Osteoblast (primary cell): ENCODE data around the gene TROAP. TPM values are rescaled to one million over a fixed set of nuclear protein-coding genes. Genes with fewer than 3 reads are reported as not detected.
"Not testable (repeated sequence)": the region's sequence is repeated elsewhere in the genome, so short reads cannot be mapped to it uniquely, and the experiment has no call there.

Source experiments
- DNase-seq: peaks from one replicate; pipeline ENCODE4 v3.0.0; 2011; ENCODE audit warnings: low spot score, mixed read lengths; ENCODE audit not compliant: insufficient read length; ENCODE audit errors: missing footprints
- H2AFZ ChIP-seq: 2 replicates; pipeline ENCODE4 v1.6.0; 2011; ENCODE audit warnings: mild to moderate bottlenecking, low read length
- H3K27ac ChIP-seq: 2 replicates; pipeline ENCODE4 v1.5.1; 2011; ENCODE audit warnings: mild to moderate bottlenecking, low read depth, low read length, moderate library complexity
- H3K27me3 ChIP-seq: 2 replicates; pipeline ENCODE4 v1.6.0; 2012; ENCODE audit warnings: mild to moderate bottlenecking, control low read depth, inconsistent platforms, low read length, moderate library complexity; ENCODE audit not compliant: insufficient read depth
- H3K36me3 ChIP-seq: 2 replicates; pipeline ENCODE4 v1.5.1; 2011; ENCODE audit warnings: mild to moderate bottlenecking, low read length, control low read depth, moderate library complexity; ENCODE audit not compliant: insufficient read depth
- H3K4me1 ChIP-seq: 2 replicates; pipeline ENCODE4 v1.5.1; 2011; ENCODE audit warnings: mild to moderate bottlenecking, low read length, control low read depth, moderate library complexity; ENCODE audit not compliant: insufficient read depth
- H3K4me2 ChIP-seq: 2 replicates; pipeline ENCODE4 v1.6.0; 2011; ENCODE audit warnings: mild to moderate bottlenecking, low read length; ENCODE audit not compliant: insufficient read depth
- H3K4me3 ChIP-seq: fragments of 200-600 bp; sonication (generic); 3 replicates; pipeline ENCODE4 v1.5.1; 2012; ENCODE audit warnings: mild to moderate bottlenecking, low read length, inconsistent platforms; ENCODE audit not compliant: insufficient read depth
- H3K79me2 ChIP-seq: 2 replicates; pipeline ENCODE4 v1.6.0; 2012; ENCODE audit warnings: mild to moderate bottlenecking, low read length, control low read depth, inconsistent platforms; ENCODE audit not compliant: insufficient read depth
- H3K9me3 ChIP-seq: 2 replicates; pipeline ENCODE4 v1.5.1; 2011; ENCODE audit warnings: low read depth, low read length, control low read depth
- H4K20me1 ChIP-seq: 2 replicates; pipeline ENCODE4 v1.6.0; 2012; ENCODE audit warnings: mild to moderate bottlenecking, low read length, control low read depth; ENCODE audit not compliant: insufficient read depth
- total RNA-seq: library from RNA; depleted of rRNA; stranded (reverse); fragments of >200 nt; gene quantifications from 2 replicates; pipeline ENCODE4 v1.2.3, GENCODE V29; 2012
- TF ChIP-seq, protein P1 (sequence below): IDR thresholded peaks from 2 replicates; pipeline ENCODE4 v1.5.1; 2011; ENCODE audit warnings: mild to moderate bottlenecking, low read depth, low read length, moderate library complexity; ENCODE audit errors: extremely low read depth

The TROAP gene
- total RNA-seq, 1 donor, result 2.5 TPM

DNA sequence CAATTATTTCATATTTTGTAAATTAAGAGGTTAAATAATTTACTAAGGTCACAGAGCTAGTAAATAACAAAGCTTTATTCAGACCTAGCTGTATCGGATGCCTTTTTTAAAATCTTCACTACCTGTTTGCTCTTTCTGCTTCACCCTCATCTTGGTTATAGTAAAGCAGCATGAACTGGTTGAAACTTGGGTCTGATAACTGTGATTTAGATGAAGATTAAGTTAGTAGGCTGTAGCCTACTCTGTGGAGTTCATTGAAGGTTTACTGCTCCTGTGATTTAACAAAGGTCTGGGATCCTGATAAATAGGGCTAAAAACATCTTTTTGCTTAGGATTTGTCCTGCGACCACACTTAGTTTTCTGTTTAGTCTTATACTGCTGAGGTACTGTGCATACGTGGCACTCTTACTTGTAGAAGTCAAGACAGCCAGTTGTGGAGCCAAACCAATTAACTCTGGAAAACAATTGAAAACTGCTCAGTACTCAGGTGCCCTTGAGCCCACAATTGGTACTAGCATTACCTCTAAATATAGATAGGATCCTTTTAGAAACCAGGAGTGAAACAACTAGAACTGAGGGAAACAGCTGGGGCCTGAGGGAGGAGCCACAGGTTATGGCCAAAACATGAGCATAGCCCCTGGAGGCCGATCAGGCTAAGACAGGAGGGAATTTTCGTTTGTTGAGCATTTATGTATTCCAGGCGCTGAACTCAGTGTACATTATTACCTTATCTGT, 46.5 kb downstream of the TROAP start:
- Histone ChIP-seq H2AFZ (peak overlapping the region; percentile 71), H3K4me2 (peak overlapping the region; percentile 85), H3K4me3 (peak overlapping the region; percentile 44), H3K4me1 (peaks cover 32% of the 10 kb centered on the region), H4K20me1 (peaks cover 39% of the 10 kb centered on the region), H3K9me3 (no peaks in the 10 kb centered on the region), H3K27me3 (no peaks in the 10 kb centered on the region), H3K36me3 (no peaks in the 10 kb centered on the region), H3K79me2 (peaks cover 75% of the 10 kb centered on the region), H3K27ac (peak overlapping the region; percentile 69)
- peak; percentile 84 for DNase-seq
- TF ChIP-seq, protein P1, sequence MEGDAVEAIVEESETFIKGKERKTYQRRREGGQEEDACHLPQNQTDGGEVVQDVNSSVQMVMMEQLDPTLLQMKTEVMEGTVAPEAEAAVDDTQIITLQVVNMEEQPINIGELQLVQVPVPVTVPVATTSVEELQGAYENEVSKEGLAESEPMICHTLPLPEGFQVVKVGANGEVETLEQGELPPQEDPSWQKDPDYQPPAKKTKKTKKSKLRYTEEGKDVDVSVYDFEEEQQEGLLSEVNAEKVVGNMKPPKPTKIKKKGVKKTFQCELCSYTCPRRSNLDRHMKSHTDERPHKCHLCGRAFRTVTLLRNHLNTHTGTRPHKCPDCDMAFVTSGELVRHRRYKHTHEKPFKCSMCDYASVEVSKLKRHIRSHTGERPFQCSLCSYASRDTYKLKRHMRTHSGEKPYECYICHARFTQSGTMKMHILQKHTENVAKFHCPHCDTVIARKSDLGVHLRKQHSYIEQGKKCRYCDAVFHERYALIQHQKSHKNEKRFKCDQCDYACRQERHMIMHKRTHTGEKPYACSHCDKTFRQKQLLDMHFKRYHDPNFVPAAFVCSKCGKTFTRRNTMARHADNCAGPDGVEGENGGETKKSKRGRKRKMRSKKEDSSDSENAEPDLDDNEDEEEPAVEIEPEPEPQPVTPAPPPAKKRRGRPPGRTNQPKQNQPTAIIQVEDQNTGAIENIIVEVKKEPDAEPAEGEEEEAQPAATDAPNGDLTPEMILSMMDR, result peak; percentile 36

DNA sequence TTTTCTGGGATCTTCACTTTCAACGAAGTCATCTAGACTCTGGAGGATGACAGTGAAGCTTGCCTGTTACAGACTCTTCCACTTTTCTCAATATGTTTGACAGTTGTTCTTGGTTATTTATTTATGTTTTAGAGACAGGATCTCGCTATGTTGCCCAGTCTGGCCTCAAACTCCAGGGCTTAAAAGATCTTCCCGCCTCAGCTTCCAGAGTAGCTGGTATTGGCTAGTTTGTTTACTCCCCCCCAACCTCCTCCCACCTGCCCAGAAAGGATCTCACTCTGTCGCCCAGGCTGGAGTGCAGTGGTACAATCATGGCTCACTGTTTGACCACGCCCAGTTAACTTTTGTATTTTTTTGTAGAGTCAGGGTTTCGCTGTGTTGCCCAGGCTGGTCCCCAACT, 47.5 kb downstream of the TROAP start:
- TF ChIP-seq, protein P1, result no peak
- no peak overlapping the region for H2AFZ ChIP-seq
- no peak for DNase-seq
- peaks cover 23% of the 10 kb centered on the region for H3K4me1 ChIP-seq
- peaks cover 41% of the 10 kb centered on the region for H4K20me1 ChIP-seq
- no peak overlapping the region for H3K4me3 ChIP-seq
- H3K36me3 ChIP-seq, result no peaks in the 10 kb centered on the region
- no peaks in the 10 kb centered on the region for H3K27me3 ChIP-seq
- H3K27ac ChIP-seq, result no peak overlapping the region
- no peaks in the 10 kb centered on the region for H3K9me3 ChIP-seq
- no peak overlapping the region for H3K4me2 ChIP-seq
- H3K79me2 ChIP-seq, result peaks cover 84% of the 10 kb centered on the region

DNA sequence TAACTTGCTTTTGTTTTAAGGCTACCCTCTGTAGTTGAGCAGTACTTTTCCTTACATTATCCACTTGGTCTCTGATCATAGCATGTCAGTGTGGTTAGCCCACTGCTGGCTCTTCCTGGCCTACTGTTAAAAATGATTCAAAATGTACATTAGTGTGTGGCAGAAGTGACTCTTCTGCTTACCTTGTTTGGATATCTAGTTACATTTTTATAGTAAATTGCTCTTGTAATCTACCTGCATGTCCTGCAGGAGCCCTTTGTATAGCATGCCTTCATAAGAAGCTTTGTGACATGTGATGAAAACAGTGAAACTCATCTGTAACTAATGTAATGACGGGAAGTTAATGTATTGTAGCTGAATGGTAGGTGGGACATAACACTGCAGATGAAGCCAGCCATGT, 52.4 kb downstream of the TROAP start:
- peaks cover 80% of the 10 kb centered on the region for H3K79me2 ChIP-seq

DNA sequence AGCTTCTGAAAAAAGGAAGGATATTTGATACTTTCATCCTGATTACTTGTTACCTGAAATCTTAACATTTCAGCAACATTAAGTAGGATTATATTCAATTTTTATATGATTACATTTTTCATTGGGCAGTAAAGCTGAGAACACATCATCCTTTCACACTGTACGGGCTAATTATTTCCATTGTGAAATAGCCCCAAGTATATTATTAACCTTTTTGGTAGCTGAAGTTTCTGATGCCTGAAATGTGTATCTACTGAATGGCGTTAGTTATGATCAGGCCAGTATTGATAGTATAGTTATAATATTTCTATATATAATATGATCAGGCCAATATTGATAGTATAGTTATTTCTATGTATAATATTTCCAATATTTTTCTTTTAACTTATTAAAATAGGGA, 54.3 kb downstream of the TROAP start:
- Histone ChIP-seq H3K4me3 (no peak overlapping the region), H3K4me2 (no peak overlapping the region), H3K36me3 (no peaks in the 10 kb centered on the region), H3K4me1 (no peaks in the 10 kb centered on the region), H3K27me3 (no peaks in the 10 kb centered on the region), H3K79me2 (peaks cover 77% of the 10 kb centered on the region), H2AFZ (no peak overlapping the region), H3K9me3 (no peaks in the 10 kb centered on the region), H3K27ac (no peak overlapping the region), H4K20me1 (peaks cover 44% of the 10 kb centered on the region)
- TF ChIP-seq, protein P1, result no peak
- no peak for DNase-seq

More for the DNA sequence above, 52.4 kb downstream of the TROAP start:
- Histone ChIP-seq H3K27ac (no peak overlapping the region), H3K4me1 (no peaks in the 10 kb centered on the region), H3K4me3 (no peak overlapping the region), H3K27me3 (no peaks in the 10 kb centered on the region), H3K4me2 (no peak overlapping the region), H4K20me1 (peaks cover 38% of the 10 kb centered on the region), H3K36me3 (no peaks in the 10 kb centered on the region), H2AFZ (no peak overlapping the region), H3K9me3 (no peaks in the 10 kb centered on the region)
- TF ChIP-seq, protein P1, result no peak
- no peak for DNase-seq

DNA sequence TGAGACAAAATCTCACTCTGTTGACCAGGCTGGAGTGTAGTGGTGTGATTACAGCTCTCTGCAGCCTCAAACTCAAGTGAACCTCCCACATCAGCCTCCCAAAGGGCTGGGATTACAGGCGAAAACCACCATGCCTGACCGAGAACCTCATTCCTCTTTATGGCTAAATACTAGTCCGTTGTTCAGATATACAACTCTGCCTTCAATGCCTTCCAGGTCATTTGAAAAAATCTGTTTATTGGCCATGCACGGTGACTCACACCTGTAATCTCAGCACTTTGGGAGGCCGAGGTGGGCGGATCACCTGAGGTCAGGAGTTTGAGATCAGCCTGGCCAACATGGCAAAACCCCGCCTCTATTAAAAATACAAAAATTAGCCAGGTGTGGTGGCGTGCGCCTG, 57.1 kb downstream of the TROAP start:
- H3K9me3 ChIP-seq, H3K27ac ChIP-seq, H3K4me1 ChIP-seq, H3K4me3 ChIP-seq, H3K4me2 ChIP-seq, H3K36me3 ChIP-seq, H3K27me3 ChIP-seq, H2AFZ ChIP-seq, DNase-seq: not testable (repeated sequence)
- Histone ChIP-seq H3K79me2 (peaks cover 73% of the 10 kb centered on the region), H4K20me1 (peaks cover 43% of the 10 kb centered on the region)
